Activated CD8-positive, alpha-beta memory T cell treated with anti-CD3 and anti-CD28 coated beads, Interleukin-2, amount 50 U/mL, for 48 hours (primary cell): ENCODE measurements around the gene SKI.

Experiments
- DNase-seq: peaks from one replicate; pipeline ENCODE4 v3.0.0-alpha.2; 2020

The SKI gene

GRCh38 chr1:2228157-2228594, at the start of gene SKI:
Gene SKI (plus strand): TSS chr1:2228319. CDS start chr1:2228767, 448 bp downstream.
- DNase-seq, result no peak

GRCh38 chr1:2178875-2179274, 49.2 kb upstream of the SKI start:
- no peak for DNase-seq

GRCh38 chr1:2179283-2180013, 48.7 kb upstream of the SKI start:
- DNase-seq, result no peak

- DNase-seq, result no peak
Measured at GRCh38 chr1:2180297-2181245, 47.5 kb upstream of the SKI start.

GRCh38 chr1:2181271-2181670, 46.8 kb upstream of the SKI start:
- no peak for DNase-seq

- DNase-seq, result no peak
Measured at GRCh38 chr1:2181752-2182151, 46.4 kb upstream of the SKI start.

- no peak for DNase-seq
Measured at GRCh38 chr1:2182376-2182775, 45.7 kb upstream of the SKI start.

- no peak for DNase-seq
Measured at GRCh38 chr1:2183937-2184334, 44.2 kb upstream of the SKI start.

GRCh38 chr1:2184531-2184930, 43.6 kb upstream of the SKI start:
- no peak for DNase-seq

GRCh38 chr1:2184934-2185333, 43.2 kb upstream of the SKI start:
- DNase-seq, result no peak

- no peak for DNase-seq
Measured at GRCh38 chr1:2185880-2186855, 42.0 kb upstream of the SKI start.

GRCh38 chr1:2186901-2187300, 41.2 kb upstream of the SKI start:
- no peak for DNase-seq

- no peak for DNase-seq
Measured at GRCh38 chr1:2187619-2188018, 40.5 kb upstream of the SKI start.

- DNase-seq, result no peak
Measured at GRCh38 chr1:2188336-2188735, 39.8 kb upstream of the SKI start.

GRCh38 chr1:2189459-2190425, 38.4 kb upstream of the SKI start:
- peak; percentile 93 for DNase-seq

- DNase-seq, result no peak
Measured at GRCh38 chr1:2190491-2190976, 37.6 kb upstream of the SKI start.

GRCh38 chr1:2192031-2192995, 35.8 kb upstream of the SKI start:
- DNase-seq, result no peak

GRCh38 chr1:2193514-2194281, 34.4 kb upstream of the SKI start:
- no peak for DNase-seq

GRCh38 chr1:2194319-2194897, 33.7 kb upstream of the SKI start, which contains the start of gene FAAP20:
Gene FAAP20 (minus strand): TSS chr1:2194772. CDS start chr1:2194749, 23 bp downstream.
- DNase-seq, result peak; percentile 88
